H1 (cell line): ENCODE data around the gene POP5.

ENCODE experiments used
- CBX8 ChIP-seq: fragments of 300-800, 300-1000 bp; sonication (generic); IDR thresholded peaks from 2 replicates; pipeline ENCODE4 v1.7.1; 2016; ENCODE audit warnings: low read depth, low read length, borderline replicate concordance
- POLR2AphosphoS5 ChIP-seq: IDR thresholded peaks from 2 replicates; pipeline ENCODE4 v1.6.1; 2011; ENCODE audit warnings: low read depth, low read length
- POU5F1 ChIP-seq: IDR thresholded peaks from 2 replicates; pipeline ENCODE4 v1.6.1; 2011; ENCODE audit warnings: low read depth, mild to moderate bottlenecking, low read length, moderate library complexity
- TF ChIP-seq, protein P1 (sequence below), 3 experiments: IDR thresholded peaks; 1 replicate in 2 of 3; 2 replicates in 1 of 3; pipeline versions ENCODE4 v1.5.1 to v1.6.1; 2011; ENCODE audit warnings: low read length in 3 of 3, mild to moderate bottlenecking in 3 of 3, inconsistent platforms in 2 of 3, low read depth in 1 of 3, moderate library complexity in 1 of 3; ENCODE audit not compliant: insufficient read depth in 1 of 3; ENCODE audit errors: control extremely low read depth in 1 of 3
- TF ChIP-seq, protein P2 (sequence below): IDR thresholded peaks from 2 replicates; pipeline ENCODE4 v1.6.1; 2011; ENCODE audit warnings: low read length, improper control_type of control experiment

DNA sequence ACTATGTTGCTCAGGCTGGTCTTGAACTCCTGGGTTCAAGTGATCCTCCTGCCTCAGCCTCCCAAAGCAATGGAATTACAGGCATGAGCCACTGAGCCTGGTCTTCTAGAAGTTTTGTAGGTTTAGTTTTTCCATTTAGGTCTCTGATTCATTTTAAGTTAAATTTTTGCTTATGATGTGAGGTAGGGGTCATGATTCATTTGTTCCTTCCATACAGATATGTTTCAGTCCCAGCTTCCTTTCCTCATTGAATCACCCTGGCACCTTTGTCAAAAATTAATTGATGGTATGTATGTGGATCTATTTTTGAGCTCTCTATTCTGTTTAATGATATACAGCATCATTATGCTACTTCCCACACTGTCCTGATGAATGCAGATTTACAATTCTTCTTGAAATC lies 33.6 kb upstream of the POP5 start:
- TF ChIP-seq POLR2AphosphoS5 (no peak), CBX8 (no peak), POU5F1 (no peak)
- TF ChIP-seq, protein P1, sequence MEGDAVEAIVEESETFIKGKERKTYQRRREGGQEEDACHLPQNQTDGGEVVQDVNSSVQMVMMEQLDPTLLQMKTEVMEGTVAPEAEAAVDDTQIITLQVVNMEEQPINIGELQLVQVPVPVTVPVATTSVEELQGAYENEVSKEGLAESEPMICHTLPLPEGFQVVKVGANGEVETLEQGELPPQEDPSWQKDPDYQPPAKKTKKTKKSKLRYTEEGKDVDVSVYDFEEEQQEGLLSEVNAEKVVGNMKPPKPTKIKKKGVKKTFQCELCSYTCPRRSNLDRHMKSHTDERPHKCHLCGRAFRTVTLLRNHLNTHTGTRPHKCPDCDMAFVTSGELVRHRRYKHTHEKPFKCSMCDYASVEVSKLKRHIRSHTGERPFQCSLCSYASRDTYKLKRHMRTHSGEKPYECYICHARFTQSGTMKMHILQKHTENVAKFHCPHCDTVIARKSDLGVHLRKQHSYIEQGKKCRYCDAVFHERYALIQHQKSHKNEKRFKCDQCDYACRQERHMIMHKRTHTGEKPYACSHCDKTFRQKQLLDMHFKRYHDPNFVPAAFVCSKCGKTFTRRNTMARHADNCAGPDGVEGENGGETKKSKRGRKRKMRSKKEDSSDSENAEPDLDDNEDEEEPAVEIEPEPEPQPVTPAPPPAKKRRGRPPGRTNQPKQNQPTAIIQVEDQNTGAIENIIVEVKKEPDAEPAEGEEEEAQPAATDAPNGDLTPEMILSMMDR (IDR thresholded peaks at IDR 0.05; ENCODE audit: control extremely low read depth in 1 of 3, insufficient read depth in 1 of 3, low read depth in 1 of 3, low read length in 3 of 3) = no peak
- TF ChIP-seq, protein P2, sequence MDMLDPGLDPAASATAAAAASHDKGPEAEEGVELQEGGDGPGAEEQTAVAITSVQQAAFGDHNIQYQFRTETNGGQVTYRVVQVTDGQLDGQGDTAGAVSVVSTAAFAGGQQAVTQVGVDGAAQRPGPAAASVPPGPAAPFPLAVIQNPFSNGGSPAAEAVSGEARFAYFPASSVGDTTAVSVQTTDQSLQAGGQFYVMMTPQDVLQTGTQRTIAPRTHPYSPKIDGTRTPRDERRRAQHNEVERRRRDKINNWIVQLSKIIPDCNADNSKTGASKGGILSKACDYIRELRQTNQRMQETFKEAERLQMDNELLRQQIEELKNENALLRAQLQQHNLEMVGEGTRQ = no peak
